NCI-H1417 (cell line): ENCODE measurements around the gene CCDC183.
"Not testable (repeated sequence)": the region's sequence is repeated elsewhere in the genome, so short reads cannot be mapped to it uniquely, and the experiment has no call there.

Experiments used
- DNase-seq, 3 experiments: peaks; one replicate each; lab custom pipeline; 2025; lab: John Stamatoyannopoulos, UW

Gene CCDC183

DNA sequence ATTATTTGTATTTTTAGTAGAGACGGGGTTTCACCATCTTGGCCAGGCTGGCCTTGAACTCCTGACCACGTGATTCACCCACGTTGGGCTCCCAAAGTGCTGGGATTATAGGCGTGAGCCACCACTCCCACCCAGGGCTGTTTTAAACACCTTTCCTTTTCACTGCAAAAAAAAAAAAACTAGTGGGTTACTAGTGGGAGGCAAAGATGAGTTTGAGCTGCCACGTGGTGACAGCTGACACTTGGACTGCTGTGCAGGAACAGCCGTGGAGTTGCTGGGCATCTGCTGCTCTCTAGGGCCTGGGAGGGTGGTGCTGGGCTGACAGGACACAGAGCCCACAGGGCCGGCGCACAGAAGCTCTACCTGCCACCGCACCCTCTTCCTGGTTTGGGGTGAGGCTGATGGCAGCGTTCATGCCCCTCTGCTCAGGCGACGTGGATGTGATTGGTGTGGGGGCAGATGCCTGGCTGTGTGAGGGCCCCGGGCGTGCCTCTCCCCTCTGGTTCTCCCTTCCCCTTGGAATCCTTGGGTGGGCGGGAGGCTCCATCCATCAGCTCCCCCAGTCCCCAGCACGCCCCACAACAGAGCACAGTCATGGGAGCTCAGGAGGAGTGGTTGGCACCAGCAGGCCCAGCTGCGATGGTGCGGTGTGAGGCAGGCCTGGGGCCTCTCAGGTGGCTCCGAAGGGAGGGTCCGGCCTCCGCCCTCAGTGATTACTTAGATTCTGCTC, 28.5 kb downstream of the CCDC183 start:
- DNase-seq: no peak

DNA sequence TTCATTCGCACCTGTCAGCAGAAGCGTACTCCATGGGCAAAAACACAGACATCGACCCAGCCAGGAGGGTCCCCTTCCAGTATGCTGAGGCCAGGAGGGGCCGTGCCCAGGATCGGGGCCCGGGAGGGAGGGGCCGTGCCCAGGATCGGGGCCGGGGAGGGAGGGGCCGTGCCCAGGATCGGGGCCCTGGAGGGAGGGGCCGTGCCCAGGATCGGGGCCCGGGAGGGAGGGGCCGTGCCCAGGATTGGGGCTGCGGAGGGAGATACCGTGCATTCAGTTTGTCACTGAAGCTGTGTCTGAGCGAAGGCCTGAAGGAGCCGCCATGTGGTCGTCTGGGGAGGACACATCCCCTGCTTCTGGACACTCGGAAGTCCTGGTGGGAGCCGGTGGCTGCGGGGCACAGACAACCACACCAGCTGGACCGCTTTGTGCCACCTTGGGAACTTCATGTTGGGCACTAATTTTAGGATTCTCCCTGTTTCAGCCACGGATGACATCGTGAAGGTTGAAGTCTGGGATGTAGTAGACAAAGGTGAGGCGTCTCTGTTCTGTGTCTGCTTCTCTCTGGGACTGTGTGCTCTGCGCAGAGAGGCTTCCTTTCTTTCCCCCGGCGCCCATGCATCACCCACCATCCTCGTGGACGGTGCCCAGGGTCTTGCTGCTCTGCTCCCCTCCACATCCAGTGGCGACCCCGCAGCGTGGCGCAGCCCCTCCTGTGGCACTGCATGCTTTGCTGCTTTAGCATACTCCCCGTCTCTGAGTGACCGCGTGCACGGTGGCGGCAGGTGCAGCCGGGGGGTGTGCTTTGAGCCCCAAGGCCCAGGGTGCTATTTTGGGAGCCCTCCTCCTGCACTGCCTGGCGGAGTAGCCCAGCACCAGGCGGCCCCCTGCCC, 29.4 kb downstream of the CCDC183 start:
- no peak for DNase-seq

- DNase-seq: no peak
These were observed 30.0 kb downstream of the CCDC183 start for GRCh38 chr9:136826188-136826541.

GRCh38 chr9:136826703-136827582, 30.8 kb downstream of the CCDC183 start:
- no peak for DNase-seq

GRCh38 chr9:136827794-136828473, 31.8 kb downstream of the CCDC183 start:
- no peak for DNase-seq

GRCh38 chr9:136828474-136829140, 32.5 kb downstream of the CCDC183 start:
- no peak for DNase-seq

DNA sequence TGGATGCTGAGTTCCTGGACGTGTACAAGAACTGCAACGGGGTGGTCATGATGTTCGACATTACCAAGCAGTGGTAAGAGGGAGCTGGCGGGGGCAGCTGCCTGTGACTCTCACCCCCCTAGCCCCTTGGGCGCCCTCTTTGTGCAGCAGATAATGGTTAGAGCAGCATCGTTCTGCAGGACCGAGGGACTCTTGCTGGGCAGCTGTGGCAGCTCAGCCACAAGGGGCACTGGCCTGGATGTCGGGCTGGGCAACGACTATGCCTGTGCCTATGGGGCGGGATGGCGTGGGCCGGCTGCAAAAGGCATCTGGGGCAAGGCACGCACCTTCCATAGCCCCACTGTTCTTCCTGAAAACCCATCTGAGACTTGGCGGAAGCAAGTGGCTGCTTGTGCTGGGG, 33.3 kb downstream of the CCDC183 start:
- no peak for DNase-seq

- no peak for DNase-seq
These were observed 34.1 kb downstream of the CCDC183 start for GRCh38 chr9:136829981-136830885.

GRCh38 chr9:136831002-136831719, 35.0 kb downstream of the CCDC183 start:
- DNase-seq: no peak

- no peak for DNase-seq
These were observed 35.6 kb downstream of the CCDC183 start for GRCh38 chr9:136831720-136832104.

GRCh38 chr9:136832581-136832980, 36.4 kb downstream of the CCDC183 start:
- DNase-seq: no peak

- not testable (repeated sequence) for DNase-seq
These were observed 37.4 kb downstream of the CCDC183 start for GRCh38 chr9:136833381-136834048.

DNA sequence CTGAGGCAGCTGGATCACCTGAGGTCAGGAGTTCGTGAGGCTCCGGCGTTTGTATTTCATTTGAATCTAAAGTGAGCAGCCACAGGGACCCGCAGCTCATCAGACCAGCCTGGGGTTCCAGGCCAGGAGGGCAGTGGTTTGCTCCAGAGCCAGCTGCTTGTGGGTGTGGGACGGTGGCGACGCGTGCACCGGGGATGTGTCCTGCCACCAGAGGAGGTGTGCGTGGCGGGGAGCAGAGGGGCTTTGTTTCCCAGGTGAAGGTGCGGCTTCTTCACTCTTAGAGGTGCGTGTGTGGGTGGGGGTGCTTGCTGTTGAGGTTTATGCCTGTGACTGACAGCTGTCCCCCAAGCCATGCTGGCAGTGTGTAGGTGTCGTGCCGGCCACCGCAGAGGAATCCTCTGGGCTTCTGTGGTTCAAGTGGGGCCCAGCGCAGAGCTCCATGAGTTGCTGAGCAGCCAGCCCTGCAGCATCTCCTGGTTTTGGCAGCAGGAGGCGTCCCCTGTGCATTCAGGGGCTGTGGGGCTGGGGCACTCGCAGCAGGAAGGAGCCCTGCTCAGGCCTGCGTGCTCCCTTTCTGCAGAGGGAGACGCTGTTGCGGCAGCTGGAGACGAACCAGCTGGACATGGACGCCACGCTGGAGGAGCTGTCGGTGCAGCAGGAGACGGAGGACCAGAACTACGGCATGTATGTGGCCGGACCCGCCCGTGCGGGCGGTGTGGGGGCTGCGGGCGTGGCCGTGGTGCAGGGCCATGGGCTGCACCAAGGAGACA, 39.2 kb downstream of the CCDC183 start:
- DNase-seq: no peak

DNA sequence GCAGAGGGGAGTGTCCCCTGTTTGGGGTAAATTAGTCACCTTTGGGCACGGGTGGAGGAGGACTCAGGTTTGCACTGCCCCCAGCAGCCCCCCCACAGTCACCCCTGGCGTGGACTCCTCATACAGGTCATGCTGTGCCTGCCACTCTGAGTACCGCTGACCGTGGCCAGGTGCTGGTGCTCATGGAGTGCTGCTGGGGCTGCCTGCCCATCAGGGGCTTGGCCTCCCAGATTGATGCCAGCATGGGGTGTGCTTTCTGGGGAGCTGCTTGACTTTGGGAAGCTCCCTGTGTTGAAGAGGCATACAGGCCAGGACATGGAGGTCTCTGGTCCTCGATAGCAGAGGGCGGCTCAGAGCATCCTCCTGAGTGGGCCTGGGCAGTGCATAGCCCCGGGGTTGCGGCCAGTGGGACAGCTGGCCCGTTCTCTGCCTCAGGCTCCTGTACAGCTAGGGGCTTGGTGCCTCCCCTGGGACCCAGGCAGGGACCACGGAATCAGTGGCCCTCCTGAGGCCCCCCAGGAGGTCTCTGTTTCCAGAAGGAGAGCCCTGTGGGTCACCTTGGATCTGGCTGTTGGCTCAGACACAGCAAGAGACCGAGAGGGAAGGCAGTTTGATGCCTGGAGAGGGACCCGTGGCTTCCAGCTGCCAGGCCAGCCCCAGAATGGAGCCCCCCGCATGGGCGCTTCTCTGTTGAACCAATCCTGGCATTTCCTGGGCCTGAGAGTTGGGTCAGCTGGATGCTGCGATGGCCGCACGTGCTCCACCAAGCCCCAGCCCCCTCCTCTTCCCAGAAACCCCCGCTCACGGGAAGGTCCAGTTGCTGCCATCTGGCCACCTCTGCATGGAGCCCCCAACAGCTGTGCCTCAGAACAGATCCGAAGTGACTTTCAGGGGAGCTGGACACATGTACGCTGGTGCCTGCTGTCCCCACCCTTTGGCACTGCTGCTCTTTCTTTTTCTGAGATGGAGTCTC, 40.1 kb downstream of the CCDC183 start:
- no peak for DNase-seq

- no peak for DNase-seq
These were observed 41.2 kb downstream of the CCDC183 start for GRCh38 chr9:136837146-136837855.

GRCh38 chr9:136837856-136838277, 41.7 kb downstream of the CCDC183 start:
- not testable (repeated sequence) for DNase-seq
